ENCODE results near the gene ANTXRL.
"Not testable (repeated sequence)": the region's sequence is repeated elsewhere in the genome, so short reads cannot be mapped to it uniquely, and the experiment has no call there.

Gene ANTXRL

DNA sequence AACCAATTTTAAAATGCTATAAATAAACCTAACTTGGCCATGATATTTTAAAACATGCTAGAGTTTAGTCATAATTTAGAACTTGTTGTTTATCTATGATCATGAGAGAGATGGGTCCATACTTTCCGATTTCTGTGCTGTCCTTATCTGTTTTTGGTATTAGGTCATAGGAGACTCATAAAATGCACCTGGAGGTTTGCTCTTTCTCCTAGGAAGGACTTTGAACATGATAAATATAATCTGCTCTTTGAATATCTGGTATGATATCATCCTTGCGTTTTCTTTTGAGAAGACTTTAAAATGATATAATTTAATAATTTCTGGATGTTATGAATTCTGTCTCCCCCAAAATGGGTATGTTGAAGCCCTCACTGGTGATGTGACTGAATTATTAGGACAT lies 9.0 kb upstream of the ANTXRL start:
- no peak for DNase-seq

DNA sequence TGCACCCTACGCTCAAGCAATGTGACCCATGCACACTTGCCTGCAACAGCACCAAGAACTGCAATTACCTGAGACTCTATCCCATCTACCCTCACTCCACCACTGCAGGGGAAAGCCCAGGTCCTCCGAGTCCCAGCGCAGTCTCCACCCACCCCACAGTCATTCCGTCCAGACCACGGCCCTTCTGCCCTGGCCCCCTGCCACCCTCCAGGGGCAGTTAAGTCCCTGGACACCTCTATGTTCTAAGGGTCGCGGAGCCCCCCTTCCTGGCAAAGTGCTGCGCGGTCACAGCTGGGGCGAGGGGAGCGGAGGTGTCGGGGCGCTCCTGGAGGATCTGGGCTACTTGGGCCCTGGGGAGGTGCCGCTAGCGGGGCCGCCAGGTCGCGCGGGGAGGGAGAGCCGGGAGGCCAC lies 4.4 kb upstream of the ANTXRL start:
- DNase-seq = not testable (repeated sequence)

DNA sequence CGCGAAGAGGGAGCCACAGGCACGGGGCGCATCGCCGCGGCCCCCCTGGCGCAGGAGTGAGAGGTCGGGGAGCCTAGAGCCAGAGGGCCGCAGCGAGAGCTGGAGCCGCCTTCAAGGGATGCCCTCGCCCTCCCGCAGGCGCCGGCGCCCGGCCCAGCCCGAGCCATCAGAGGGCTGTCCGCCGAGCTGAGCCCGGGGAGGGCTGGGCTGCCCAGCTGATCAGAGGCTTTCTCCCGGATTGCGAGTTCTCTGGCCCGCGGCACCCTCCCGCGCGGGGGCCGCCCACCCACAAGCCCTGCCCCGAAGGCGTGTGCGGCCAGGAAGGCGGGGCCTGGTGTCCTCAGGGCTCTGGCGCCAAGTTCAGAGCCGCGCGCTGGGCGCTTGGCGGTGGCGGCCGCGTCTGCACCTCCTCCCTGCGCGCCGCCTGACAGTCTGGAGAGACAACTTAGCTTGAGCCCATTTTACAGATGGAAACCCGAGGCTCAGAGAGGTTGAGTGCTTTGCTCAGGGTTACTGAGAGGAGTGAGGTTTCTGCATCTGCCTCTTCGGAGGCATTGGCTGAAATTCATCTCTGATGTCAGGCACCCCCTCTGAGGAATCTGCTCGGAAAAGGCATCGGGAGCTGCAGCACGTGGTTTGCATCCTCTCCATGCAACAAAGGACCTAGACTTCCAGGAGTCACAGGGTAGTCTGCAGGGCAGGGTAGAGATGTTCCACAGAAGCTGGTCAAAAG lies 3.8 kb upstream of the ANTXRL start:
- DNase-seq = peak; percentile 78

DNA sequence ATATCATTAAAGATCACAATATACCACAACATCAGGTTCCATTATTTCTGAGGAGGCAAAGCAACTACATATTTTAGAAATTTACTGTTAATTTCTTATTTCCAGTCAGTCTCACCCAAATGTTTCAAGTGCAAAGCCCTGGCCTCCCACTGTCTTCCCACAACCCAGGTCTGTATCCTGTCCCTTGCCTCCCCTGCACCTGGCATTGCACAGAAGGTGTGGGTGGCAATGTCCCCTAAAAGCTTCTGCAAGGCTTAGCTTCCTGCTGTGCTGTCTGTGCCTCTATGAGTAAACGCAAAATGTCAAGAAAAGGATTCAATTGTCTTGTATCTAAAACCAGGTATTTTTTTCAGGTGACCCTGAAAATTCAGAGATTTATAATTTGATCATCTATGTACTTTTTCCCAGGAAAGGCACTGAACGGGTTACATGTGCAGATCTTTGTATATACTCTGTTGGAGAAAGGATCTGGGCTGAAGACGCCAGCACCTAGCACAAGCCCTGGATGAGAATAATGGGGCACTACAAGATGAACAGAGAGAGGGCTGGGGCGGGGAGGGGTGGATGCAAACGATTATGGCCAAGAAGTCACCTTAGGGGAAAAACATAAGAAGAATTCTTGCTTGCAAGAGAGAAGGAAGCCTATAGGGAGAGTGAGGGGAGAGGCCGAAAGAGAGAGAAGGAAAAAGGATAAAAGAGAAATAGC lies 3.1 kb upstream of the ANTXRL start:
- DNase-seq = peak; percentile 30

DNA sequence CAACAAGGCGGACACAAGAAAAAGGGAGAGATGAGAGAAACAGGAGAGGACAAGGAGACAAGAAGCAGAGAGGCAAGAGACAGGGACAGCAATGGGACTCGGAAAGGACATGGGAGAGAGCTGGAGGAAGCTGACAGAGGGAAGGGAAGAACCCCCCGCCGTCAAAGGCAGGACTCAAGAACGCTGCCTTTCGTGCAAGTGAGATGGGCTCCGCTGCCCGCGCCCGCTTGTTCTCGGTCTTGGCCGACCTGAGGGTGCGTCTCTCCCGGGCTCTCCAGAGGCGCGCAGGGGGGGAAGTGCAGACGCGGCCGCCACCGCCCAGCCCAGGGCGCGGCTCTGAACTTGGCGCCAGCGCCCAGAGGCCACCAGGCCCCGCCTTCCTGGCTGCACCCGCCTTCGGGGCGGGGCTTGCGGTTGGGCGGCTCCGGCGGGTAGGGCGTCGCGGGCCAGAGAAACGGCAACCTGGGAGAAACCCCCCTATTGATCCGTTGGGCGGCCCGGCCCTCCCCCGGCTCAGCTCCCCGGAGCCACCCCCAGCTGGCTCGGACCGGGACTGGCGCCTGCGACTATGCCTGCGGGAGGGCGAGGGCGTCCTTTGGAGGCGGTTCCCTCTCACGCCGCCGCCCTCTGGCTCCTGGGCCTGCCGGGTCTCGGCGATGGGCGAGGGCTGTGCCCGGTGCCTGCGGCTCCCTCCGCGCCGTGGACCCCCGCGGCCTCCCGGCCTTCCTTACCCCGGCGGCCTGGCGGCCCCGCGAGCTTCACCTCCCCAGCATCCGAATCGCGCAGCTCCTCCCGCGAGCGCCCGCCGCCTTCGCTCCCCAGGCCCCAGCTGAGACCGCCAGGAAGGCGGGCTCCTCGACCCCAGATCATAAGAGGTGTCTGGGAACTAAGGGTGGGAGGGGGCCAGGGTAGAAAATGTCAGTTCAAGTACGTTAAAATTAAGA lies 2.2 kb upstream of the ANTXRL start:
- peak; percentile 88 for DNase-seq

DNA sequence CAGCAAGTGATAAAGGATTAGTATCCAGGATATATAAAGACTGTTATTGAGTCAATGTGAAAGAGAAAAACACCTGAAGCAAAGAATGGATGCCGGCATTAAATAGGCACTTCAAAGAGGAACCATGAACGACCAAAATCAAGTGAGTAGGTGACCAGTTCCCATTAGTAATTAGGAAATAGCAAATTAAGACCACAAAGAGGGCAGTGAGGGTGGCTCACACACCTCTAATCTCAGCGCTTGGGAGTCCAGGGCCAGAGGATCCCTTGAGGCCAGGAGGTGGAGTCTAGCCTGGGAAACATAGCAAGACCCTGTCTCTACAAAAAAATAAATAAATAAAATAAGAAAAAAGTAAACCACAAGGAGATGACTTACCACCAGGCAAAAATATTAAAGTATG lies 1.5 kb upstream of the ANTXRL start:
- peak; percentile 21 for DNase-seq

DNA sequence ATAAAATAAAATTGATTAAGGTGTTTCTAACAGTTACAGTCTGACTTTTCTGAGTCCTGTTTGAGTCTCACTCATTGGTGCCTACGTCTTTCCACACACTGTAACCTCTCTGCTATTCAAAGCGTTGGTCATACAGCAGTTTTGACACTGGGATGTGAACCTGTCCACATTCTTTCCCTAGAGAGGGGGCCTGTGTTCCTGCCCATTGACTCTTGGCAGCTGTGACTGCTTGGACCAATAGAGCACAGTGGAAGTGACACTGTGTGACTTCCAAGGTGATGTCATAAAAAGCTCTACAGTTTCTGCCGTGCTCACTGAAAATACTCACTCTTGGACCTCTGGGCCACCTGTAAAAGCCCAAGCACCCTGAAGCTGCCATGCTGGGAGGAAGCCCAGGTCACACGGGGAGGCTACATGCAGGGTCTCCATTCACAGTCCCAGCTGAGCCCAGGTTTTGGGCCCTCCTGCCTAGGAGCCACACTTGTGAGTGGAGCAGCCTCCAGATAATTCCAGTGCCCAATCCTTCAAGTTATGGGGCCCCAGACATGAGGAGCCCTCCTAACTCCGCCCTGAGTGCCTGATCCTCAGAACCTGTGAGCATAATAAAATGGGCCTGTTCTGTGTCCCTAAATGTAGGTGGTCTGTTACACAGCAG lies 704 bp upstream of the ANTXRL start:
- DNase-seq = peak; percentile 23

DNA sequence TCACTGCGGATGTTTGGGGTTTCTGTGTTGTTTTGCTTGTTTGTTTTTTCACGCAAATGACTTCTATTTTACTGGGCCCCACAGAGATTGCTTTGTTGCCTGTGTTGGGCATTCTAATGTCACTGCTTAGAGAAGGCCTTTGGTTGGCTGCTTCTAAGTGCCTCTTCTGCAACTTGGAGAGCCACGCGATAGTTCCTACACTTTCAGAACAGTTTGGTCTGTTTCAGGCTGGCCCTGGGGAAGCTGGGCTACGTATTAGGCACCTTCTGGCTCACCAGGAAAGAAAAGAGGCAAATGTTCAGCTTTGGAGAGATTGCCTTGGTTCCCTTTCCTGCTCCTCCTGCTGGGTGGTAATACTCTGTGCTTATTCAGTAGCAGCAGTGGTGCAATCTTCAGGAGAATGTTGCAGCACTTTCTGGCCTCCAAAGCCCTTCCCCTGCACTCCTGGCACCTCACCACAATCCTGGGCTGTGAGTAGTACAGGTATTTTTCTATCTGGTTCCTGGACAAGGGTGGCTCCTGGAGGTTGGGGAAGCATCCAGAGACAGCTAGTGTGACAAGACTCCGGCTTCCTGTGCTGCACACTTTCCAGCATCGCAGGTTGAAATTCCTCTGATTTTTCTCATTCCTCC lies 1.2 kb downstream of the ANTXRL start:
- DNase-seq = peak; percentile 9

DNA sequence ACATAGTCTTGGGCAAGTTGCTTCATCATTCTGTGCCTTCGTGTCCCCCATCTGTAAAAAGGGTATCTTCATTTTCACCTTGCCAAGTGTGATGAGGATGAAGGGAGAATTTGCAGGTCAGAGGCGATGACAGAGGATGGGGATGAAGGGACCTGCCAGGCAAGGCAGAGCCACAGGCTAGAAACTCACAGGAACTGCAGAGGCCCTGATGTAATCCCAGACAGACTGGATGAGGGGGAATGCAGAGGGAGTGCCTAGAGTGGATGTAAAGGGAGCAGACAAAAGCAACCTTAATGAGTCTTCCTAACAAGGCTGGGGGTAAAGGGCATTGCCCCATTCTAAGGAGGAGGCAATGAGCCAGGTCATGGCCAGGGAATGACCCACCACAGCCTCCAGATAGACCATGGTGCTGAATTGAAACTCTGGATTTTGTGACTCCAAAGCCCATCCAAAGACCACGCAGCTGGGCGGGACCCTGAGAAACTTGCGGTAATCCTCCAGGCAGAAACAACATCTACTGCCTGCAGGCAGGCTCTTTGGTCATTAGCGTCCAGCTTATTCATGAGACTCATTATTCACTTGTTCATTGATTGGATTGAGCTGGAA lies 1.9 kb downstream of the ANTXRL start:
- peak; percentile 7 for DNase-seq

DNA sequence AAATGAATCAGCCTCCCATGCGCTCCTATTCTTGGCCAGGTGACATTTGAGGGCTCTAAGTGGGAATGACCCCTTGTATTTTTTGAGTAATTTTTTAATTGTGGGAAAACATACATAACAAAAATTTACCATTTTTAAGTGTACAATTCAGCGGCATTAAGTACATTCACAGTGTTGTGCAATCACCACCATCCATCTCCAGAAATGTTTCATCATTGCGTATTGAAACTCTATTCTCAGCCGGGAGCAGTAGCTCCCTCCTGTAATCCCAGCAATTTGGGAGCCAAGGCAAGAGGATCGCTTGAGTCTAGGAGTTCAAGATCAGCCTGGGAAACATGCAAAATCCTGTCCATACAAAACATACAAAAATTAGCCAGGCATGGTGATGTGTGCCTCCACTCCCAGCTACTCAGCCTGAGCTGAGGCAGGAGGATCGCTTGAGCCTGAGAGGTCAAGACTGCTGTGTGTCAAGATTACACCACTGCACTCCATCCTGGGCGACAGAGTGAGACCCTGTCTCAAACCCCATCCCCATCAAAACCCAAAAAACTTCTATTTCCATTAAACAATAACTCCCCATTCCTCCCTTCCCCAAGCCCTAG lies 2.5 kb downstream of the ANTXRL start:
- DNase-seq = peak; percentile 12

DNA sequence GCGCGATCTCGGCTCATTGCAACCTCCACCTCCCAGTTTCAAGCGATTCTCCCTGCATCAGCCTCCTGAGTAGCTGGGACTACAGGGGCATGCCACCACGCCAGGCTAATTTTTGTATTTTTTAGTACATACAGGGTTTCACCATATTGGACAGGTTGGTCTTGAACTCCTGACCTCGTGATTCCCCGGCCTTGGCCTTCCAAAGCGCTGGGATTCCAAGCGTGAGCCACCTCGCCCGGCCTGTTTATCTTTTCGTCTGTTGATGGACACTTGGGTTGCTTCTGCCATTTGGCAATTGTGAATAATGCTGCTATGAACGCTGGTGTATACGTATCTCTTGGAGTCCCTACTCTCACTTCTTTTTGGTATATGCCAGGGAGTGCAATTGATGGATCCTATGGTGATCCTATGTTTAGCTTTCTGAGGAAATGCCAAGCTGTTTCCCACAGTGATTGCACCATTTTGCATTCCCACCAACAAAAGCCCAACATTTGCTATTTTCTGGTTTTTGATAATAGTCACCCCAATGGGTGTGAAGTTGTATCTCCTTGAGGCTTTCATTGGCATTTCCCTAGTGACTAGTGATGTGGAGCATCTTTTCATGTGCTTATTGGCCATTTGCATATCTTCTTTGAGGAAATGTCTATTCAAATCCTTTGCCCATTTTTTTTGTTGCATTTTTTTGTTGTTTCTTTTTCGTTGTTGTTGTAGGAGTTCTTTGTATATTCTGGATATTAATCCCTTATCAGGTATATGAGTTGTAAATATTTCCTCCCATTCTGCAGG lies 3.5 kb downstream of the ANTXRL start:
- DNase-seq = peak; percentile 9

DNA sequence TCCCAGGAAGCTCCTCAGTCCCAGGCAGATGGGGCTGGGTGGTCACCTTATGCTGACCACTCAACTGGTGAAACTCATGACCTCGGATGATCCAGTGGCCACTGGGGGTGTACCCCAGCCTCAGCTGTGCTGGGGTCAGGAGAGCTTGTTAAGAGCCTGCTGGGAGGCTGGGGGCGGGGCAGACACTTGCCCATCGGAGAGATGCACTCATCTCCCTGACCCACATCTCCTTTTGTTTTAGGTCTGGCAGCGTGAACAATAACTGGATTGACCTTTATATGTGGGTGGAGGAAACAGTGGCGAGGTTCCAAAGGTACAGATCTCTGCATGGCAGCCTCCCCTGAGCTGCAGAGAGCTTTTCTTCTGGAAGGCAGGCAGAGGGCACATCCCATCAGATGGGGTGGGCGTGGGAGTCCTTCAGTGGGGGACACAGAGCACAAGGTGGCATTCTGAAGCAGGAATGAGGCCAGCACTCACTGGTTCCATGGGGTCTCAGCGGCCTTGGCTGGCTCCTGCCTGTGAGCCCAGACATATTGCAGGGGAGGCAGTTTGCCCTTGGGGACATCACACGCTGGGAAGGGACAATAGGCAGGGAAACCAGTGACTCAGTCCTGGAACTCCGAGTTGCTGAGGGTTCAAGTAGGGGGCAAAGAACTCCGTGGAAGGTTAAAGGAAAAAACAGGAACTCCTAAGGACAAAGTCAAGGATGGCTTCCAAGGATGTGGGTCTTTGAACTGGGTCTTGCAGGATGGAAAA lies 5.2 kb downstream of the ANTXRL start:
- DNase-seq = peak; percentile 24

DNA sequence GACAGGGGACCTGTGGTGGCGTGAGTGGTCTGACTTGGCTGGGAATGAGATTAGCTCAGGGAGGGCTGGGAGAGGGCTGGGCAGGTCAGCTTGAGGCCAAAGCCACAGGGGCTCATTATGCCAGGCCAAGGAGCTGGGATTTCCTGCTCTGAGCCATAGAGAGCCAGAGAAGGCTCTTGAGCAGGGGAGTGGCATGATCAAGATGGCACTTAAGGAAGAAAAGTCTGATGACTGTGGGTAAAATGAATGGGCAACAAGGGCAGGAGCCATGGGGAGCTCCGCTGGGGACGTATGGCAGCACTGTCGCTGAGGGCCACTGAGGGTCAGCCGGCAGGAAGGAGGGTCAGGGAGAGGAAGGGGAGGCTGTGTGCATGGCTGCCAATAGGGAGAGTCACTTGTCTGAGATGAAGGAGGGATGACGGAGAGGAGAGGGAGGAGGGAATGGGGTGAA lies 5.8 kb downstream of the ANTXRL start:
- DNase-seq = peak; percentile 18

DNA sequence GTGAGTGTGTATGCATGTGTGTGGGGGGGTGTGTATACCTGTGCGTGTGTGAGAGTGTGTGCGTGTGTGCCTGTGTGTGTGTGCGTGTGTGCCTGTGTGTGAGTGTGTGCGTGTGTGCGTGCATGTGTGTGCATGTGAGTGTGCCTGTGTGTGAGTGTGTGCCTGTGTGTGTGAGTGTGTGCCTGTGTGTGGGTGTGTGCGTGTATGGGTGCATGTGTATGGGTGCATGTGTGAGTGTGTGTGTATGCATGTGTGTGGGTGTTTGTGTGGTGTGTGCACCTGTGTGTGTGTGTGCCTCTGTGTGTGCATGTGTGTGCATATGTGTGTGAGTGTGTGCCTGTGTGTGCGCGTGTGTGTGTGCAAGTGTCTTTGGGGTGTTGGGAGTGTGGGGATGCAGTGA lies 6.4 kb downstream of the ANTXRL start:
- peak; percentile 12 for DNase-seq

DNA sequence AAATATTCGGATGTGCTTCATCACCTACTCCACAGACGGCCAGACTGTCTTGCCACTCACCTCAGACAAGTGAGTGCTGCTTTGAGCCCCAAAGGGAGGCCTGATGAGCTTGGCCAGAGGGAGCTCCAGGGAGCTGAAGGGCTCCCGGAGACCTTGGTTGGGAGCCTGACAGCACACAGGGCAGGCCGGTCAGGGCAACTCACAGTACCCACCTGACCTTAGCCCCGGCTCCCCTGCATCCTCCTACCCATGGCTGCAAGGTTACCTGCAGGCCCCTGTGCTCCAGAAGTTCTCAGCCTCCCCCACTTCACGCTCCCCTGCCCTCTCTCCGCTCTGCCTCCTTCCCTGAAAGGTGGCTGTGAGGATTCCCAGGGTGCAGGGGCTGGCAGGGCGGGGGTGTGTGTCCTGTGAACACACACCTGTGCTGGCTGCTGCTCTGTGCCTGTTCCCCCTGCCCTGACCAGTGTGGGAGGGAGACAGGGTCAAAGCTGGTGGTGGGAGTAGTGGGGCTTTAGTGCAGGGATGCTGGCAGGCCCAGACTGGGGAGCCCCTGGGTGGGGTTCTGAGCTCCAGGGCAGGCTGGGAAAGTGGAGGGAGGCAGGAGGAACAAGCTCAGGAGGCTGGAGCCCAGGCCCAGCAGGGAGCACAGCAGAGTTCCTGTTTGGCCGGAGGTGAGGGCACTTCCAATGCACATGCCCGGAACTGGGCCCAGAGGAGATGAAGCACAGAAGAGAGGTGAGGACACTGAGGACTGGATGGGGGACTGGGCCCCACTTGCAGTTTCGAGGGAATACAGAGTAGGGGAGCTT lies 7.2 kb downstream of the ANTXRL start:
- DNase-seq = peak; percentile 35

DNA sequence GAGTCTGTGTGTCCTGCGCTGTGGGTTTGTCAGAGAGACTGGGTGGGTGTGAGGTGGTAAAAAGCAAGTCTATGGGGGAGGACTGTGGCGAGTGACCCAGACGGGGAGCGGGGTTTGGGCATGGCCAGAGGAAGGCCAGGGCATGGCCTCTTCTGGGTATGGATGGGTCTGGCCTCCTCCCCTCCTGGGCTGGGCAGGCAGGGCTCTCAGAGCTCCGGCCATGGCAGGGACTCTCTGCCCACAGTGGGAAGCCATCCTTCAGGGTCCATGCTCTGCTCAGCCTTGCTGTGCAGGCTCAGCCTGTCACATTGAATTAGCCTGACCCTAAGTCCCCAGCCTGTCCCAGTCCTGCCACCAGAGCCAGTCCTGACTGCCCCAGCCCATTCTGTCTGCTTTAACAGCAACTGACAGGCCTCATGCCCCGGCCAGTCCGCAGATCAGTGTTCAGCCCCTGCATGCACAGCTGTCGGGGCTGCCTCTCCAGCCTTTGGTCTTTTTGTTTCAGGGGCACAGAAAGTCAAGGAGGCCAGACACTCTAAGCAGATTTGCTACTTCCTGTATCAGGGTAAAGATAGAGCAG lies 7.9 kb downstream of the ANTXRL start:
- peak; percentile 22 for DNase-seq

DNA sequence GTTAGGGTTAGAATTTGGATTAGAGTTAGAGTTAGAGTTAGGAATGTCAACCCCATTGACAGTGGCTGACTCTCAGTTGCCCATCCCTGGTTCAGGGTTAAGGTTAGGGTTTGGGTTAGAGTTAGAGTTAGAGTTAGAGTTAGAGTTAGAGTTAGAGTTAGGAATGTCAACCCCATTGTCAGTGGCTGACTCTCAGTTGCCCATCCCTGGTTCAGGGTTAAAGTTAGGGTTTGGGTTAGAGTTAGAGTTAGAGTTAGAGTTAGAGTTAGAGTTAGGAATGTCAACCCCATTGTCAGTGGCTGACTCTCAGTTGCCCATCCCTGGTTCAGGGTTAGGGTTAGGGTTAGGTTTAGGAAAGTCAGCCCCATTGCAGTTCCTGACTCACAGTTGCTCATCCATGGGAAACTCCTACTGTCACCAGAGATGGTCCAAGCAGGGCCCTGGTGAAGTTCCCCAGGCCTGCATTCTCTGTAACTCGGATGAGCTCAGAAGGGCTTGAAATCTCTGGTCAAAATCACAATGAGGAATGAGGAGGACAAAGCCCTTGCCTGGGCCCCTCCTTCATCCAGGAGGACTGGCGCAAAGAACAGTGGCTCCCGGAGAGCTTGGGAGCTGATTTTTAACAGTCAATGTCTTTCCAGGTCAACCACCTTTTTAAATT lies 8.7 kb downstream of the ANTXRL start:
- not testable (repeated sequence) for DNase-seq

DNA sequence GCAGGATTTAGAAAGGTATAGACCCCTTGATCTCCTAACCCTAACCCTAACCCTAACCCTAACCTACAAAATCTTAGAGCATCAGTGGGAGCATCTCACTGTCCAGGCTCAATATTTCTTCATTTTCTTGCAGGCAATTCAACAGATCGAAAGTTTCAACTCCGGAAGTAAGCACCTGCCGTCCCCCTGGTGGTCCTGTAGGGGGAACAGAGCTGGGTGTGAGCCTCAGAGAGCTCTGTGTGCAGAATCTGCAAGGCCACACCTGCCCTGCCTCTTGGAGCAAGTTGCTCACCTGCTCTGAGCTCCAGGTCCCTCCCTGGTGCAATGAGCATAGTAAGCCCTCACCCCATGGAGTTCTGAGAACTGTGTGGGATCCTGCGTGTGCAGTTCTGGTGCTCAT lies 9.3 kb downstream of the ANTXRL start:
- peak; percentile 17 for DNase-seq

Measured in right forelimb (tissue), 1 donor.